HepG2 (cell line): ENCODE results near the gene OAF. TPM values are rescaled to one million over a fixed set of nuclear protein-coding genes. Genes with fewer than 3 reads are reported as not detected.

ENCODE experiments used
- ATF2 ChIP-seq: sonication (generic); formaldehyde crosslinking; IDR thresholded peaks from 2 replicates; pipeline ENCODE4 v1.4.0; 2020; ENCODE audit warnings: missing genetic modification reagents
- ELF3 ChIP-seq: IDR thresholded peaks from 2 replicates; pipeline ENCODE4 v1.6.1; 2016; ENCODE audit warnings: missing genetic modification reagents, missing compliant biosample characterization
- HNF4A ChIP-seq: sonication (generic); formaldehyde crosslinking; IDR thresholded peaks from 2 replicates; pipeline ENCODE4 v1.4.0; 2020; ENCODE audit warnings: missing genetic modification reagents
- HNRNPLL ChIP-seq: fragments of 200-400 bp; formaldehyde crosslinking; IDR thresholded peaks from 2 replicates; pipeline ENCODE4 v1.6.1; 2017; ENCODE audit warnings: mild to moderate bottlenecking, low read depth, low read length; ENCODE audit not compliant: poor library complexity, severe bottlenecking
- KMT2B ChIP-seq: IDR thresholded peaks from 2 replicates; pipeline ENCODE4 v1.6.1; 2016; ENCODE audit warnings: missing genetic modification reagents, missing compliant biosample characterization
- PHF21A ChIP-seq: sonication (generic); formaldehyde crosslinking; IDR thresholded peaks from 2 replicates; pipeline ENCODE4 v1.5.0; 2020; ENCODE audit warnings: mild to moderate bottlenecking, missing genetic modification reagents
- POLR2A ChIP-seq, 2 experiments: IDR thresholded peaks; 2 replicates each; pipeline ENCODE4 v1.6.1; 2011; ENCODE audit warnings: low read depth in 2 of 2, low read length in 2 of 2, mild to moderate bottlenecking in 1 of 2, moderate library complexity in 1 of 2; ENCODE audit not compliant: insufficient read depth in 1 of 2
- RBFOX2 ChIP-seq: fragments of 200-400 bp; formaldehyde crosslinking; IDR thresholded peaks from 2 replicates; pipeline ENCODE4 v1.6.1; 2017; ENCODE audit warnings: low read depth, mild to moderate bottlenecking, low read length
- TAF1 ChIP-seq: sonication (generic); formaldehyde crosslinking; IDR thresholded peaks from 2 replicates; pipeline ENCODE4 v1.4.0; 2020; ENCODE audit warnings: missing genetic modification reagents
- ZNF280D ChIP-seq: sonication (generic); formaldehyde crosslinking; IDR thresholded peaks from 2 replicates; pipeline ENCODE4 v1.5.1; 2020; ENCODE audit warnings: mild to moderate bottlenecking, missing genetic modification reagents
- polyA plus RNA-seq, 8 experiments: library from polyadenylated mRNA; depleted of rRNA in 3 of 8; stranded (reverse) in 7 of 8; unstranded in 1 of 8; fragments of >200 nt; fragmentation: Illumina TruSeq in 4 of 8; extraction: Trizol in 4 of 8; gene quantifications; 2 replicates each; pipeline versions ENCODE4 v1.2.1 to v1.2.3, GENCODE V29; 2011 to 2016; ENCODE audit warnings: low read depth in 4 of 8, missing spikeins in 1 of 8, mixed read lengths in 1 of 8; ENCODE audit not compliant: insufficient read depth in 1 of 8
- total RNA-seq, 5 experiments: library from RNA; depleted of rRNA; stranded (reverse); fragments of >200 nt; fragmentation: Illumina TruSeq; extraction: Trizol; gene quantifications; 2 replicates each; pipeline ENCODE4 v1.2.3, GENCODE V29; 2016; ENCODE audit warnings: low read depth in 1 of 5
- TF ChIP-seq, protein P1 (sequence below): sonication (generic); formaldehyde crosslinking; IDR thresholded peaks from 2 replicates; pipeline ENCODE4 v1.9.0; 2022; ENCODE audit warnings: missing genetic modification reagents, mild to moderate bottlenecking, borderline replicate concordance
- TF ChIP-seq, protein P2 (sequence below): sonication (generic); formaldehyde crosslinking; IDR thresholded peaks from 2 replicates; pipeline ENCODE4 v1.5.1; 2020; ENCODE audit warnings: mild to moderate bottlenecking, missing genetic modification reagents, moderate library complexity
- TF ChIP-seq, protein P3 (sequence below): sonication (generic); formaldehyde crosslinking; conservative IDR thresholded peaks from 2 replicates; pipeline ENCODE4 v1.4.0; 2020; ENCODE audit warnings: mild to moderate bottlenecking, missing genetic modification reagents, moderate library complexity

OAF gene
- total and polyA plus RNA-seq, 2 of the 13 experiments (the other 11 are each of a cell fraction or from before 2014, with no cell fraction given): 63.7 to 94.6 TPM

DNA sequence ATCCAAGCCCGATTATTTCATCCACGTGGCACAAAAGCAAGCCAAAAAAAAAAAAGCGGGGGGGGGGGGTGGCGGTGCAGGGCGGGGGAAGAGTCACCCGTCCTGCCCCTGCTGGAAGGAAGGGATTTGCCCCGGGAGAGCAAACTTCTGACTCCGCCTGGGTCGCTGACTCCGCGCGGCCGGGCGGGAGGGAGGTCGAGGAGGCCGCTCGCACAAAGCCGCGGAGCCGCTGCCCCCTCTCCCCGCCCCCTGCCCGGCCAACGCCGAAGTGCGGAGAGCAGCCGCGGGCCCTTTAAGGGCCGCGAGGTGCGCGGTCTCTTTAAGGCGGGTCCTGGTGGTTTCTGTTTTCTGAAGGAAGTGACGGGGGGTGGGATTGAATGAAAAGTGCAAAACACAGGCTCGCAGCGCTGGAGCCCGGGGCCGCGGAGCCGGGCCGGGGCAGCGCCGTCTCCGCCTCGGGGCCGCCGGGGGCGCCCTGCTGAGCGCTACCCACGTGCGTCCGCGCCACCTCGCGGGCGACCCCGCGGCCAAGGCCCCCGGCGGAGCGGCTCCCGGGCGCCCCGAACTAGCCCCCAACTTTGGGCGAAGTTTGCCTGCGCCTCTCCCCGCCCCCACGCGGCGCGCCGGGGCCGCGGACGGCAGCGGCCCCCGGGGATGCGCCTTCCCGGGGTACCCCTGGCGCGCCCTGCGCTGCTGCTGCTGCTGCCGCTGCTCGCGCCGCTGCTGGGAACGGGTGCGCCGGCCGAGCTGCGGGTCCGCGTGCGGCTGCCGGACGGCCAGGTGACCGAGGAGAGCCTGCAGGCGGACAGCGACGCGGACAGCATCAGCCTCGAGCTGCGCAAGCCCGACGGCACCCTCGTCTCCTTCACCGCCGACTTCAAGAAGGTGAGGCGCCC, at the start of gene OAF (continued):
- TF ChIP-seq ATF2 (CRISPR knock-in tag): peak; percentile 42; the same call in 1 of the 2 replicates
- TF ChIP-seq, protein P1, sequence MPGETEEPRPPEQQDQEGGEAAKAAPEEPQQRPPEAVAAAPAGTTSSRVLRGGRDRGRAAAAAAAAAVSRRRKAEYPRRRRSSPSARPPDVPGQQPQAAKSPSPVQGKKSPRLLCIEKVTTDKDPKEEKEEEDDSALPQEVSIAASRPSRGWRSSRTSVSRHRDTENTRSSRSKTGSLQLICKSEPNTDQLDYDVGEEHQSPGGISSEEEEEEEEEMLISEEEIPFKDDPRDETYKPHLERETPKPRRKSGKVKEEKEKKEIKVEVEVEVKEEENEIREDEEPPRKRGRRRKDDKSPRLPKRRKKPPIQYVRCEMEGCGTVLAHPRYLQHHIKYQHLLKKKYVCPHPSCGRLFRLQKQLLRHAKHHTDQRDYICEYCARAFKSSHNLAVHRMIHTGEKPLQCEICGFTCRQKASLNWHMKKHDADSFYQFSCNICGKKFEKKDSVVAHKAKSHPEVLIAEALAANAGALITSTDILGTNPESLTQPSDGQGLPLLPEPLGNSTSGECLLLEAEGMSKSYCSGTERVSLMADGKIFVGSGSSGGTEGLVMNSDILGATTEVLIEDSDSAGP: peak; percentile 99
- peak in 1 of 2 experiments; percentile 66; a peak in 3 of 4 replicates for TF ChIP-seq POLR2A (IDR thresholded peaks at IDR 0.05; ENCODE audit: insufficient read depth in 1 of 2, low read depth in 2 of 2, low read length in 2 of 2)
- TF ChIP-seq RBFOX2: peak; percentile 66
- peak; percentile 23; the same call in 1 of the 2 replicates for TF ChIP-seq HNF4A (CRISPR knock-in tag)
- peak; percentile 66 for TF ChIP-seq HNRNPLL
- peak; percentile 49; the same call in 1 of the 2 replicates for TF ChIP-seq PHF21A (CRISPR knock-in tag)
- TF ChIP-seq, protein P2, sequence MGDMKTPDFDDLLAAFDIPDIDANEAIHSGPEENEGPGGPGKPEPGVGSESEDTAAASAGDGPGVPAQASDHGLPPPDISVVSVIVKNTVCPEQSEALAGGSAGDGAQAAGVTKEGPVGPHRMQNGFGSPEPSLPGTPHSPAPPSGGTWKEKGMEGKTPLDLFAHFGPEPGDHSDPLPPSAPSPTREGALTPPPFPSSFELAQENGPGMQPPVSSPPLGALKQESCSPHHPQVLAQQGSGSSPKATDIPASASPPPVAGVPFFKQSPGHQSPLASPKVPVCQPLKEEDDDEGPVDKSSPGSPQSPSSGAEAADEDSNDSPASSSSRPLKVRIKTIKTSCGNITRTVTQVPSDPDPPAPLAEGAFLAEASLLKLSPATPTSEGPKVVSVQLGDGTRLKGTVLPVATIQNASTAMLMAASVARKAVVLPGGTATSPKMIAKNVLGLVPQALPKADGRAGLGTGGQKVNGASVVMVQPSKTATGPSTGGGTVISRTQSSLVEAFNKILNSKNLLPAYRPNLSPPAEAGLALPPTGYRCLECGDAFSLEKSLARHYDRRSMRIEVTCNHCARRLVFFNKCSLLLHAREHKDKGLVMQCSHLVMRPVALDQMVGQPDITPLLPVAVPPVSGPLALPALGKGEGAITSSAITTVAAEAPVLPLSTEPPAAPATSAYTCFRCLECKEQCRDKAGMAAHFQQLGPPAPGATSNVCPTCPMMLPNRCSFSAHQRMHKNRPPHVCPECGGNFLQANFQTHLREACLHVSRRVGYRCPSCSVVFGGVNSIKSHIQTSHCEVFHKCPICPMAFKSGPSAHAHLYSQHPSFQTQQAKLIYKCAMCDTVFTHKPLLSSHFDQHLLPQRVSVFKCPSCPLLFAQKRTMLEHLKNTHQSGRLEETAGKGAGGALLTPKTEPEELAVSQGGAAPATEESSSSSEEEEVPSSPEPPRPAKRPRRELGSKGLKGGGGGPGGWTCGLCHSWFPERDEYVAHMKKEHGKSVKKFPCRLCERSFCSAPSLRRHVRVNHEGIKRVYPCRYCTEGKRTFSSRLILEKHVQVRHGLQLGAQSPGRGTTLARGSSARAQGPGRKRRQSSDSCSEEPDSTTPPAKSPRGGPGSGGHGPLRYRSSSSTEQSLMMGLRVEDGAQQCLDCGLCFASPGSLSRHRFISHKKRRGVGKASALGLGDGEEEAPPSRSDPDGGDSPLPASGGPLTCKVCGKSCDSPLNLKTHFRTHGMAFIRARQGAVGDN (CRISPR knock-in tag): peak; percentile 72
- no peak for TF ChIP-seq ZNF280D (CRISPR knock-in tag)
- no peak for TF ChIP-seq ELF3 (CRISPR knock-in tag)
- TF ChIP-seq, protein P3, sequence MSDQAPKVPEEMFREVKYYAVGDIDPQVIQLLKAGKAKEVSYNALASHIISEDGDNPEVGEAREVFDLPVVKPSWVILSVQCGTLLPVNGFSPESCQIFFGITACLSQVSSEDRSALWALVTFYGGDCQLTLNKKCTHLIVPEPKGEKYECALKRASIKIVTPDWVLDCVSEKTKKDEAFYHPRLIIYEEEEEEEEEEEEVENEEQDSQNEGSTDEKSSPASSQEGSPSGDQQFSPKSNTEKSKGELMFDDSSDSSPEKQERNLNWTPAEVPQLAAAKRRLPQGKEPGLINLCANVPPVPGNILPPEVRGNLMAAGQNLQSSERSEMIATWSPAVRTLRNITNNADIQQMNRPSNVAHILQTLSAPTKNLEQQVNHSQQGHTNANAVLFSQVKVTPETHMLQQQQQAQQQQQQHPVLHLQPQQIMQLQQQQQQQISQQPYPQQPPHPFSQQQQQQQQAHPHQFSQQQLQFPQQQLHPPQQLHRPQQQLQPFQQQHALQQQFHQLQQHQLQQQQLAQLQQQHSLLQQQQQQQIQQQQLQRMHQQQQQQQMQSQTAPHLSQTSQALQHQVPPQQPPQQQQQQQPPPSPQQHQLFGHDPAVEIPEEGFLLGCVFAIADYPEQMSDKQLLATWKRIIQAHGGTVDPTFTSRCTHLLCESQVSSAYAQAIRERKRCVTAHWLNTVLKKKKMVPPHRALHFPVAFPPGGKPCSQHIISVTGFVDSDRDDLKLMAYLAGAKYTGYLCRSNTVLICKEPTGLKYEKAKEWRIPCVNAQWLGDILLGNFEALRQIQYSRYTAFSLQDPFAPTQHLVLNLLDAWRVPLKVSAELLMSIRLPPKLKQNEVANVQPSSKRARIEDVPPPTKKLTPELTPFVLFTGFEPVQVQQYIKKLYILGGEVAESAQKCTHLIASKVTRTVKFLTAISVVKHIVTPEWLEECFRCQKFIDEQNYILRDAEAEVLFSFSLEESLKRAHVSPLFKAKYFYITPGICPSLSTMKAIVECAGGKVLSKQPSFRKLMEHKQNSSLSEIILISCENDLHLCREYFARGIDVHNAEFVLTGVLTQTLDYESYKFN (CRISPR knock-in tag): 0 out of 2 replicates have a peak, but pooled peaks have one; percentile 22
- TF ChIP-seq TAF1 (CRISPR knock-in tag): peak; percentile 31; the same call in 1 of the 2 replicates
- peak; percentile 23; the same call in 1 of the 2 replicates for TF ChIP-seq KMT2B (CRISPR knock-in tag)
